Activated naive CD8-positive, alpha-beta T cell treated with anti-CD3 and anti-CD28 coated beads, Interleukin-2, amount 10 ng/mL, durations not matched to agents 7 days and 5 days (primary cell): ENCODE measurements around the gene CD82. TPM values are rescaled to one million over a fixed set of nuclear protein-coding genes. Genes with fewer than 3 reads are reported as not detected.

Experiments used
- ATAC-seq: fragments of 150-1000 bp; cut with Tn5 transposase; one replicate; pipeline ENCODE4 v1.10.0; 2021; ENCODE audit warnings: low read depth, moderate library complexity
- POLR2A ChIA-PET: fragments of 350-600 bp; sonication (Branson Sonifier 250); formaldehyde crosslinking; loops from one replicate; lab custom pipeline; 2021; ENCODE audit warnings: antibody characterized with exemption; lab: Charles Lee
- DNase-seq: peaks from one replicate; pipeline ENCODE4 v3.0.0; 2021
- H3K27ac Mint-ChIP-seq: one replicate; pipeline ENCODE4 v1.8.0; 2022; ENCODE audit warnings: mild to moderate bottlenecking, mixed read lengths
- H3K27me3 Mint-ChIP-seq: one replicate; pipeline ENCODE4 v1.8.0; 2022; ENCODE audit warnings: mild to moderate bottlenecking, moderate library complexity, mixed read lengths
- H3K36me3 Mint-ChIP-seq: one replicate; pipeline ENCODE4 v1.8.0; 2021; ENCODE audit warnings: mild to moderate bottlenecking, mixed read lengths
- H3K4me1 Mint-ChIP-seq: one replicate; pipeline ENCODE4 v1.8.0; 2021; ENCODE audit warnings: mixed read lengths
- H3K4me3 Mint-ChIP-seq: one replicate; pipeline ENCODE4 v1.8.0; 2022; ENCODE audit warnings: mild to moderate bottlenecking, moderate library complexity, mixed read lengths
- H3K9me3 Mint-ChIP-seq: one replicate; pipeline ENCODE4 v1.8.0; 2021; ENCODE audit warnings: mixed read lengths
- total RNA-seq, 2 experiments: library from RNA; stranded (reverse); gene quantifications; one replicate each; pipeline ENCODE4 v1.2.3, GENCODE V29; 2021

The CD82 gene
- total RNA-seq, 2 experiments from 2014 or later: 71.9 to 80.2 TPM

DNA sequence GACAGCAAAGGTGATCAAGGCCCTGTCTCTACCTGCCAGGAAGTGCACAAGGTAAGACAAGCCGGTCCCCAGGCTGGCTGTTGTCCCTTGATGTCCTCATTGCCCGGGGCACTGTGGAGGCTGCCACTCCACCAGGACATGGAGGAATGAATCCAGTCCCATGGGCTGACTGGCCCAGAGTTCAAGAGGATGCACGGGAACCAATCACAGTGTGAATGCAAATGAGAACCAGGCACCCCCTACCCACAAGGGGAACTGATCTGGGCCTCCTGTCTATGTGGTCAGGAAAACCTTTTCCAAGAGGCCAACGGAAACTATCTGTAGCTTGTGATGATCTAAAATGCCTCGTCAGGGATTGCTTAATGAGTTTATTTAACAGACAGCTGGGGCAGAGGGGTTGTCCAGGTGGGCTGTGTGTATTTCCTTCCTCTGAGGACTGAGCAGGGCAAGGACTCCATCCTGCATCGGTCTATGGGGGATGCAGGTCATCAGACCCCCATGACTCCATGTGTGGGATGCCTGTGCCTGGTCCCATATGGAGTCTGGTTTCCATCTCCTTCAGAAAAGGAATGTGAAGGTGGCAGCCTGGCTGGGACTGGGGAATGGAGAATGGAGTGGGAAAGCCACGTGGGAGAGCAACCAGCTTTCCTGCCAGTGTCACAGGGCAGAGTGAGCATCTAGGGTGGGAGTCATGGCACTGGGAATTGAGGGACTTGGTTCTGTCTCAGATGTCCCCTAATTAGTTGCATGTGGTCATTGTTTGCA lies 60.5 kb downstream of the CD82 start:
- H3K36me3 Mint-ChIP-seq: no peaks in the 10 kb centered on the region
- POLR2A ChIA-PET: no interaction called here
- H3K27me3 Mint-ChIP-seq: no peaks in the 10 kb centered on the region
- no peak for ATAC-seq
- no peak for DNase-seq
- no peaks in the 10 kb centered on the region for H3K9me3 Mint-ChIP-seq
- H3K4me3 Mint-ChIP-seq: no peak overlapping the region
- H3K27ac Mint-ChIP-seq: no peak overlapping the region
- H3K4me1 Mint-ChIP-seq: peaks cover 10% of the 10 kb centered on the region

DNA sequence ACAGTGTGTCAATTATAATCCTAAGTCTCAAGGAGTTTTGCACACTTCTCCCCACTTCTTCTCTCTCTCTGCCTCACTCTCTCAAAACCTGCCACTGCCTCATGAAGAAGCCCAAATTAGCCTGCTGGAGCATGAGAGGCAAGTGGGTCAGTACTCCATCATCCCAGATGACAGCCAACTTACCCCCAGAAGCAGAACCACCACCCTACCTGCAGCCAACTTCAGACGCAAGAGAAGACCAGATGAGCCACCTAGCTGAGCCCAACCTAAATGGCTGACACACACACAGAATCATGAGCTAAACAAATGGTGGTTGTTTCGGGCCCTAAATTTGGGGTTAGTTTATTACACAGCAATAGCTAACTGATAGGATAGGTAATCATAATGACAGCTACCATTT lies 61.2 kb downstream of the CD82 start:
- no peaks in the 10 kb centered on the region for H3K27me3 Mint-ChIP-seq
- DNase-seq (no peak), ATAC-seq (no peak)
- H3K9me3 Mint-ChIP-seq: no peaks in the 10 kb centered on the region
- H3K4me3 Mint-ChIP-seq: no peak overlapping the region
- no peak overlapping the region for H3K27ac Mint-ChIP-seq
- POLR2A ChIA-PET: no interaction called here
- no peaks in the 10 kb centered on the region for H3K36me3 Mint-ChIP-seq
- H3K4me1 Mint-ChIP-seq: peaks cover 10% of the 10 kb centered on the region

DNA sequence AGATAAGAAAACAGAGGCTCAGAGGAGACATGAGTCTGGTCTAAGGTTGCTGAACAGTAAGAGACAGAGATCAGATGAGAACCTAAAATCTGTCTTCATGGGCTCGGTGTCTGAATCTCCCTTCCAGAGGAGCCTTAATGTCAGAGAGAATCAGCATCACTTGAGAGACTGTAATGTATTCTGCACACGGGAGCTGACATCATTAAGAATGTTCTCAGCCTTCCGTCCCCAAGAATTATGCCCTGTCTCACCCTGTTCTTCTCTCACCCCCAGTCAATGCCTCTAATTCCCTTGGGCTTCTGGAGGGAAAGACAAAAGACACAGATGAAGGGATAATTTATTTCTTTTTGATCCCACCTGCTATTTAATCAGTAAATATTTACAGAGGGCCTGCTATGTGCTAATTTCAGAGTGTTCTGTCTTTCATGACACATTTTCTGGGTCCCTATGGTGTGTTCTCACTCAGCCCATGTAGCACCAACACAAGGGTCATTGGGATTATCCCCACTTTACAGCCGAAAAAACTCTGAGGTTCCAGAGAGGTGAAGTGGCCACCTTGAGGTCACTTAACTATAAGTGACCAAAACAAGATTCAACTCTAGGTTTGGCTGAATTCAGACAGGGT lies 61.8 kb downstream of the CD82 start:
- Mint-ChIP-seq H3K27me3 (no peaks in the 10 kb centered on the region), H3K9me3 (no peaks in the 10 kb centered on the region), H3K4me3 (no peak overlapping the region), H3K36me3 (no peaks in the 10 kb centered on the region), H3K4me1 (peaks cover 10% of the 10 kb centered on the region), H3K27ac (no peak overlapping the region)
- ATAC-seq (no peak), DNase-seq (no peak)
- POLR2A ChIA-PET: no interaction called here

DNA sequence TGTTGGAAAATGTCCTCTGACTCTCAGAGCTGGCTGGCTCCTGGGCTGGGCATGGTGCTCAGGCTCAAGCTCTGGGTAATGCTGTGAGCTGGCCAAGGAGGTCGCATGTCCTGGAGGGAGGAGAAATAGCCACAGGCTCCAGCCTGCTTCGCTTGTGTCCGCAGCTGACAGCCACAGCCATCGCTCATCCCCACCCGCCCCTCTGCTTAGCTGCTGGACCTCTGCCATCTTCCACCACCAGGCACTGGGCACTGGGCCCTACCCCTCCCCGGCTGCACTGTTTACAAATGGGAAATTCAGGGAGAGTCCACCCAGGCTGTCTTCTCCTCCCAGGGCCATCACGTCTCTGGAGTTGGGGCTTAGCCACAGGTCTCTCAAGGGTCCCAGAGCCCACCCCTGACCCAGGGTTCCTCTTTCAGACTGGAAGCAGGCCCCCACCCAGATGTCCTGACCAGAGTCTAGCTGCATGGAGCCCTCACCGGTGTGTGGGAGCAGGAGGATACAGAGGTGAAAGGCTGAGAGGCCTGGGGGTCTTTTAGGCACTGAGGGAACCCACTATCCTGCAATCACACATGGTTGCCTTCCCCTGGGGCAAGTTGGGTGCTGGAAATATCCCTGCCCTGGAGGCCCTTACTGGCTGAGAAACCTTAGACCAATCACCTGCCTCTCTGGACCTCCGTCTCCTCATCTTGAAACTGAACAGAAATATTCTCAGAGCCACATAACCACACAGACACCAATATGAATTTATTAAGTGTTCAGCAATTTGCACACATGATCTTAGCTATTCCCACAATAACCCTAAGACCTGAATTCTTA lies 62.7 kb downstream of the CD82 start:
- no peaks in the 10 kb centered on the region for H3K27me3 Mint-ChIP-seq
- DNase-seq (peak; percentile 15), ATAC-seq (no peak)
- H3K4me3 Mint-ChIP-seq: no peak overlapping the region
- H3K36me3 Mint-ChIP-seq: no peaks in the 10 kb centered on the region
- H3K9me3 Mint-ChIP-seq: no peaks in the 10 kb centered on the region
- POLR2A ChIA-PET: no interaction called here
- H3K27ac Mint-ChIP-seq: no peak overlapping the region
- peaks cover 9% of the 10 kb centered on the region for H3K4me1 Mint-ChIP-seq

DNA sequence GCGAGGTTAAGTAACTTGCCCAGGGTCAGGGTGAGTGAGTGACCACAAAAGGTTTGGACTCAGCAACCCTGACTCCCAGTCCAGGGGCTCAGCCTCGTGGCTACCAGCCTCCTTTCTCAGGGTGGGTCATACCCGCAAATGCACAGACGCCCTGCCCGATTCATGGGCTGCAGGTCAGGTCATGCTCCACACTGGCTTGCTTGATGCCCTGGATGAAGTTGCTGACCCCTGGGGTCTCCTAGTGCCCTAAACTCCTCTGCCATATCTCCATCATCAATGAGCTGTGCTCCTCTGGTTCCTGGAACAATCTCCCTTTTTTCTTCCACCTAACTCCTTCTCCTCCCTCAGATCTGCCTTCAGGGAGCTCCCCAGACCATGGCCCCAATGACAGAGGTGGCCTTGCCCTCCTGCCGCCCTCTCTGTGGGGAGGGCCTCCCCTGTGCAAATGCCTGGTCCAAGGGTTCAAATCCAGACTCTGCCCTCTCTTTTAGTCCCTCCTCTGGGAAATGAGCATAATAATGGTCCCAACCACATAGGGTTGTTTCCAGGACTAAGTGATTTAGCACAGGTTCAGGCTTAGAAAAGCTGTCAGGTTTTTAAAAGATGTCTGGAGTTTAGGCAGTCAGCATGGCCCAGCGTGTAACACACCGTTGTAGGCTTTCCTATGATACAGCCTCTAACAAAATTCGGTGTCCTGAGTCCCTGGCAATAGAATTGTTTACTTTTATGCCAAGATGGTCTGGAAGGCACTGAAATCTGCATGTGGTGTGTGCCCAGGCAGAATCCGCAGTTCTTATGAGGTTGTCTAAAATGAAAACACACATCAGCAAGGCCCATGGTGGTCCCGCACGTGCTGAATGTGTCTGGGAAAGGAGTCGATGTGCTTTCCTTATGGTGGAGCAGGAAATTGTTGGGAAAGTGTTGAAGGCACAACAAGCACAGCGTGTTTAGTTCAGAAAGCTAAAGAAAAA lies 63.6 kb downstream of the CD82 start:
- no peak overlapping the region for H3K27ac Mint-ChIP-seq
- POLR2A ChIA-PET: no interaction called here
- no peaks in the 10 kb centered on the region for H3K9me3 Mint-ChIP-seq
- H3K27me3 Mint-ChIP-seq: no peaks in the 10 kb centered on the region
- no peak overlapping the region for H3K4me3 Mint-ChIP-seq
- H3K36me3 Mint-ChIP-seq: no peaks in the 10 kb centered on the region
- ATAC-seq: no peak
- H3K4me1 Mint-ChIP-seq: peaks cover 3% of the 10 kb centered on the region
- DNase-seq: peak; percentile 17

DNA sequence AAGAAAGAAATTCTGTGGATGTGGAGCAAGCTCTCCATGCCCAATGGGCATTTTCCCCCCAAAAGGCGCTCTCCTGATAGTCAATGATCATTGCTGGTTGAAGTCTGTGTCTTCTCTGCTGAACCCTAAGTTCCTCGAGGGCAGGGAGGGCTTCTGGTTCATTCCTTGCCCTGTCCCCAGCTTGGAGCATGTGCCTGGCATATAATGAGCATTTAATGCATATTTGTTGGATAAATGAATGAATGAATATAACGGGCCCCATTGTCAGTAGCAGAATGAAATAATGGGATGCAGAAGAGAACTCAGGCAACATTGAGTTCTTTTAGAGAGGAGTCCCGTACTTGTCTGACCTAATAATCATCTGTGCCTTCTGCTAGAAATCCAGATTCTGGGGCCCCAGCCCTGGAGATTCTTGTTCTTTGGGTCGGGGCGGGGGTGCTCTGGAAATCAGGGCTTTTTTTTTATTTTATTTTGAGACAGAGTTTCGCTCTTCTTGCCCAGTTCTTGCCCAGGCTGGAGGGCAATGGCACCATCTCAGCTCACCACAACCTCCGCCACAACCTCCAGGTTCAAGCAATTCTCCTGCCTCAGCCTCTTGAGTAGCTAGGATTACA lies 64.4 kb downstream of the CD82 start:
- POLR2A ChIA-PET: no interaction called here
- DNase-seq (no peak), ATAC-seq (no peak)
- H3K36me3 Mint-ChIP-seq: no peaks in the 10 kb centered on the region
- no peak overlapping the region for H3K4me3 Mint-ChIP-seq
- no peaks in the 10 kb centered on the region for H3K9me3 Mint-ChIP-seq
- H3K27me3 Mint-ChIP-seq: no peaks in the 10 kb centered on the region
- H3K27ac Mint-ChIP-seq: no peak overlapping the region
- H3K4me1 Mint-ChIP-seq: peaks cover 3% of the 10 kb centered on the region

DNA sequence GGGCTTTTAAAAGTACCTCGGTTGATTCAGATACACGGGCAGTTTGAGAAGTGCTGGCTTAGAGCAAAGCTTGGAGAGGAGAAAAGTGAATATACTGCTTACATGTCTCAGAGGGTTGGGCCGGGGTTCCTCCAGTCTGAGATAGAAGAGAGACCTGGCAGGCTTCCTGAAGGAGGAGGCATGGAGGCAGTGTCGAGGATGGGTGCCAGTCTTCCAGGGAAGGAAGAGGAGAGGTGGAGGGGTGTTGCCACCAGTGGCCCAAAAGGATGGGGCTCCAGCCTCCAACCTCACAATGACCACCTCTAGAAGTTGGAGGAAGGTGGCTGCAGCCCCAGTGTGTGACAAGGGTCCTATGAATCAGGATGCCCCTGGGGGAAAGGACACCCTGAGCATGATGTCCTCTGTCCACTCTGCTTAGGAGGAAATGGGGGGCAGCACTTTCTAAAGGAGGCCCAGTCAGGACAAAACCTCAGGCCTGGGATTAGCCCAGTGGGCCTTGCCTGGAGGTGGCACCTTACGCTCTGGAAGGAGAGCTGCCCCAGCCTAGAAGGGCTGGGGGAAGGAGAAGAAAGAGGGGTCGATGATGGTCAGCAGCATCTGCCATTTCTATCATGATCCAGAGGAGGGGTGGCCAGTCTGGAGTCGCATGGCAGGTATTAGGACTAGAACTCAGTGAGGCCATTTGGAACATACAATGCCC lies 65.2 kb downstream of the CD82 start:
- Mint-ChIP-seq H3K27ac (no peak overlapping the region), H3K36me3 (no peaks in the 10 kb centered on the region), H3K27me3 (peaks cover 4% of the 10 kb centered on the region), H3K9me3 (no peaks in the 10 kb centered on the region), H3K4me1 (peaks cover 3% of the 10 kb centered on the region), H3K4me3 (no peak overlapping the region)
- ATAC-seq (no peak), DNase-seq (peak; percentile 4)
- POLR2A ChIA-PET: no interaction called here

DNA sequence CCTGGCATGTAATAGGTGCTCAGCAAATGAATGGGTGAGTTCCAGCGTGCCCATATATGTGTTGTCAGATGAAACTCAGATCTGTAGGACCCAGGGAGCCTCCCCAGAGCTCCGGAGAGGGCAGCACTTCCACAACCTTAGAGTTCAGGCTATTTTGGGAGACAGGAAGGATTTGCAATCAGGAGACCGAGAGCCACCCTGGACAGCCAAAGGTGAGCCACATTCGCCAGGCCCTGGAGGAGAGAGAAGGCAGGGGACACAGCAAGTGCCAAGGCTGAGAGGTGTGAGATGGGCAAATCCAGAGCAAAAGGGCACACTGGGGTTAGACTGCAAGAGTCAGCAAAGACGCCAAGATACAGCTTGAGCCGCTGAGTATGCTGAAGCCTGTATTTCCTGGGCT lies 66.4 kb downstream of the CD82 start:
- Mint-ChIP-seq H3K27me3 (peaks cover 8% of the 10 kb centered on the region), H3K36me3 (no peaks in the 10 kb centered on the region), H3K27ac (no peak overlapping the region), H3K4me1 (peaks cover 3% of the 10 kb centered on the region), H3K4me3 (no peak overlapping the region), H3K9me3 (no peaks in the 10 kb centered on the region)
- ATAC-seq: no peak
- POLR2A ChIA-PET: no interaction called here
- DNase-seq: peak; percentile 23

DNA sequence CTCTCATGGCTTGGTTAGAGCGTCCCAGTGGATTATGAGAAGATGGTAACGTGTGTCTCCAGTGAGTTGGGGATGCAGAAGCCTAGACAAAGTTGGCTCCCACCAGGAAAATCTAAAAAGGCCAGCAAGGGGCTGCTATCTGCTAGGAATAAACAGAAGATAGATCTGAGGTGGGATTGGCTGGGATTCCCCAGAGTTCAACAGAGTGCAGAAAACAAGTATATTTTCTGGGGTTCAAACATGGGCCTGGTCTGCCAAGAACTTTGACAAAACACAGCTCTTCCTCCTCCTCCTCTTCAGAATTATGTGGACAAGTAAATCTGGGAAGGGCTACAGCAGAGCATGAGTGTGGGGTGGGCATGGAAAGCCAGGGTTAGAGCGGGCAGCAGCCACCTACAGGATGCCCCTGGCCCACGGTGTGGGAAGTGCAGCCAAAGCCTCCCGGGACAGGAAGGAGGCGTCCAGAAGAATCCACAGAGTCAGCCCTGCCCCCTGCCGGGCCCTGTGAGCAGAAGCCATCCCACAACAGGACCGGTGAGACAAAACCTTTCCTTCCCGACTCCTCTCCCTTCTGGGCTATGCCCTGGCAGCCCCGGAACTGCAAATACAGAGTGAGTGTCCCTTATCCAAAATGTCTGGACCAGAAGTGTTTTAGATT lies 67.1 kb downstream of the CD82 start:
- DNase-seq: peak; percentile 20
- no peaks in the 10 kb centered on the region for H3K9me3 Mint-ChIP-seq
- no peak overlapping the region for H3K27ac Mint-ChIP-seq
- H3K36me3 Mint-ChIP-seq: no peaks in the 10 kb centered on the region
- peak; percentile 66 for ATAC-seq
- H3K4me3 Mint-ChIP-seq: no peak overlapping the region
- POLR2A ChIA-PET: no interaction called here
- peaks cover 4% of the 10 kb centered on the region for H3K4me1 Mint-ChIP-seq
- H3K27me3 Mint-ChIP-seq: peaks cover 10% of the 10 kb centered on the region

DNA sequence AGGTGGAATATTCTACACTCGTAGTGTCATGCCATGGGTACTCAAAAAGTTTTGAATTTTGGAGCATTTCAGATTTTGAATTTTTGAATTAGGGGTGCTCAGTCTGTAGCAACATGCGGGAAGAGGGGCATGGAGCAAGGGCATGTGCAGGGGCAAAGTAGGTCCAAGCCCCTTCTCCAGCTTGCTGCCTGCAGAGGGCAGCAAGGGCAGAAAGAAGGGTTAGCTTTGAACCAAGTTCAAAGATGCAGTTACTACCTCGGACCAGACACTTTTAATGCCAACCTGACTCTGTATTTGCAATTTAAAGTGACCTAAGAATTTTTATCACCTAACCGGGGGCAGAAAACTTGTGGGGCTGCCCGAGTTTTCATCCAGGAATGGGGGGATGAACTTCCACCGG lies 68.2 kb downstream of the CD82 start:
- DNase-seq: no peak
- H3K27ac Mint-ChIP-seq: no peak overlapping the region
- no peak overlapping the region for H3K4me3 Mint-ChIP-seq
- POLR2A ChIA-PET: no interaction called here
- no peaks in the 10 kb centered on the region for H3K36me3 Mint-ChIP-seq
- H3K9me3 Mint-ChIP-seq: no peaks in the 10 kb centered on the region
- no peak for ATAC-seq
- H3K27me3 Mint-ChIP-seq: peaks cover 10% of the 10 kb centered on the region
- H3K4me1 Mint-ChIP-seq: peaks cover 4% of the 10 kb centered on the region

DNA sequence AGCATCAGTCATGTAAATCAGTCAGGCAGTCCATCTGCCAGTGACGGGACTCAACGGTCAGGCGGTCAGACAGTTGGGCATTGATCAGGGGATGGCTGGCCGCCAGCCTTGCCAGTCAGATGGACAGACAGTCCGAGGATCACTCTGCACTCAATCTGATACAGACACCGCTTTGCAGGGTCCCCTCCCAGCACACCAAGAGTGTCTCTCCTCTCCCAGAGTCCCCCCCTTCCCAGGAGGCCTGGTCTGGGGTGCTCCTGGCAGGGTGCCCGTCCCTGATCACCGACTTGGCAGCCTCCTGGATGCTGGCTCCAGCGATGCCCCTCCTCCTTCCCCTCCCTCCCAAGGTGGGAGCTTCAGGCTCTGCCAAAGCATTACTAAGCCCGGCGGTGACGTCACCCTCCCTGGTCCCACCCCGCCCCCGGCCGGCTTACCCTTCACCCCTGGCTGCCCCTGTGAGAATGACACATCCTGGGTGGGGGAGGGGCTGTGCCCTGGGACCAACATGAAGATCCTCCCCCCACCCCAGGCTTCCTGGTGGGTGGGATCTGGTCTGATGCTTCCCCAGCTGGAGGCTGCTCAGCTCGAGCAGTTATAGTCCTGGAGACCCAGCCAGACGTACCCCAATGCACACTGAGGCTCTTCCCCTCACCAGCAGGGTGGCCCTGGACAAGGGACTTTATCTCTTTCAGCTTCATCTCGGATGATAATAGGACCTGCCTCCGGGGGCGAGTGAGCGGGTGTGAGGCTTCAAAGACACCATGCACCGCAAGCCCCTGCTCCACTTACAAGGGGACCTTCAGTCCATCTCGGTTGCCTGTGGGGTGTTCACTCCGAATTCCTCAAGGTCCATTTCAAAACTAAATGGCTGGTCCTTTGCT lies 69.2 kb downstream of the CD82 start:
- POLR2A ChIA-PET: no interaction called here
- ATAC-seq (no peak), DNase-seq (no peak)
- Mint-ChIP-seq H3K36me3 (no peaks in the 10 kb centered on the region), H3K4me3 (no peak overlapping the region), H3K4me1 (peaks cover 4% of the 10 kb centered on the region), H3K27me3 (peaks cover 15% of the 10 kb centered on the region), H3K27ac (no peak overlapping the region), H3K9me3 (no peaks in the 10 kb centered on the region)
